ENCODE data around the gene ACLY.
A peak's percentile ranks its signal among the peaks of the same experiment; 100 is the strongest.

Gene ACLY

DNA sequence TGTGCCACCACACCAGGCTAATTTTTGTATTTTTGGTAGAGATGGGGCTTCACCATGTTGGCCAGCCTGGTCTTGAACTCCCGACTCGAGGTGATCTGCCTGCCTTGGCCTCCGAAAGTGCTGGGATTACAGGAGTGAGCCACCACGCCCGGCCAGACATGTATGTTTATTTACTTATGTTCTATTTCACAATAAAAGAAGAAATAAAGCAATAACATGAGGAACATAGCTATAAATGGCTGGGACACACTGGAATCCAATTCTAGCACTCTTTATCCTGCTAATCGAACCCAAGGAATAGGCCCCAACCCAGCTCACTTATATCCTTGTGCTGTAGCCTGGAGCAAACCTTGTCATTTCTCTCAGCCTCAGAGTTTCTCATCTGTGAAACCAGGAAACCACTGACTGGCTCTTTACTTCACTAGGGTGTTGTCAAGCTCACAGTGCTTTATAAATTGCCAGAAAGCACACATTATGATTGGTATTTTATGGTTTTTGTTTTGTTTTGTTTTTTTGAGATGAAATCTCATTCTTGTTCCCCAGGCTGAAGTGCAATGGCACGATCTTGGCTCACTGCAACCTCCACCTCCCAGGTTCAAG is 7.3 kb upstream of the ACLY start:
- Mint-ChIP-seq H3K27ac (no peak overlapping the region), H3K9me3 (no peaks in the 10 kb centered on the region), H3K27me3 (no peaks in the 10 kb centered on the region), H3K4me1 (peaks cover 24% of the 10 kb centered on the region), H3K4me3 (no peak overlapping the region)
- ATAC-seq (no peak), DNase-seq (no peak)

- Mint-ChIP-seq H3K27ac (no peak overlapping the region), H3K4me1 (peaks cover 33% of the 10 kb centered on the region), H3K27me3 (no peaks in the 10 kb centered on the region), H3K4me3 (no peak overlapping the region), H3K9me3 (no peaks in the 10 kb centered on the region)
- ATAC-seq (no peak), DNase-seq (no peak)
Observed at GRCh38 chr17:41920580-41920955, 1.8 kb upstream of the ACLY start.

DNA sequence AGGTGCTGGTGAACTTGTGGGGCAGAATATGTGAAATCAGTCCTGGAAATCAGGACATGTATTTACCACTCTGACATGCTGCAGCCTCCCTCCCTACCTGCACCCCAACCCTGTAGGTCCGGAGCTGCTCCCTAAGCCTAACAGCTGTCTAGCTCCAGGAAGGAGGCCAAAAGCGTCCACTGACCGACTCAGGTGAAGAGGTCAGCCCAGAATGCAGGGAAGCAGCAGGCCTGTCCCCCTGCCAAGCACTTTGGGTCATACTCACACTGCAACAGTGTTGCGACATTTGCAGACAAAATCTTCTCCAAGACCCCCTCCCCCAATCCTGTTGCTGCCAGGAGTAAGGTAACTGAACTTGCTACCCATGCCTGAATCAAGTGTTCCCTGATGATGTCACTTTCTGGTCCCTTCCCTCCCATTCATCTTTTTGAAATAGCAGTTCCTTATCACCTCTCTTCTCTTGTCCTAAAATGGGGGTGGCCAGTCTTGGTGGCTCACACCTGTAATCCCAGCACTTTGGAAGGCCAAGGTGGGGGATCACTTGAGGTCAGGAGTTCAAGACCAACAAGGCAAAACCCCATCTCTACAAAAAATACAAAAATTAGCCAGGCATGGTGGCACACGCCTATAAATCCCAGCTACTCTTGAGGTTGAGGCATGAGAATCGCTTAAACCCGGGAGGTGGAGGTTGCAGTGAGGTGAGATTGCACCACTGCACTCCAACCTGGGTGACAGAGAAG is 1.3 kb upstream of the ACLY start:
- H3K4me3 Mint-ChIP-seq = peak overlapping the region; percentile 92 to 98
- peaks cover 39% of the 10 kb centered on the region for H3K4me1 Mint-ChIP-seq
- DNase-seq = no peak
- no peak for ATAC-seq
- H3K27ac Mint-ChIP-seq = no peak overlapping the region
- H3K27me3 Mint-ChIP-seq = no peaks in the 10 kb centered on the region
- H3K9me3 Mint-ChIP-seq = no peaks in the 10 kb centered on the region

DNA sequence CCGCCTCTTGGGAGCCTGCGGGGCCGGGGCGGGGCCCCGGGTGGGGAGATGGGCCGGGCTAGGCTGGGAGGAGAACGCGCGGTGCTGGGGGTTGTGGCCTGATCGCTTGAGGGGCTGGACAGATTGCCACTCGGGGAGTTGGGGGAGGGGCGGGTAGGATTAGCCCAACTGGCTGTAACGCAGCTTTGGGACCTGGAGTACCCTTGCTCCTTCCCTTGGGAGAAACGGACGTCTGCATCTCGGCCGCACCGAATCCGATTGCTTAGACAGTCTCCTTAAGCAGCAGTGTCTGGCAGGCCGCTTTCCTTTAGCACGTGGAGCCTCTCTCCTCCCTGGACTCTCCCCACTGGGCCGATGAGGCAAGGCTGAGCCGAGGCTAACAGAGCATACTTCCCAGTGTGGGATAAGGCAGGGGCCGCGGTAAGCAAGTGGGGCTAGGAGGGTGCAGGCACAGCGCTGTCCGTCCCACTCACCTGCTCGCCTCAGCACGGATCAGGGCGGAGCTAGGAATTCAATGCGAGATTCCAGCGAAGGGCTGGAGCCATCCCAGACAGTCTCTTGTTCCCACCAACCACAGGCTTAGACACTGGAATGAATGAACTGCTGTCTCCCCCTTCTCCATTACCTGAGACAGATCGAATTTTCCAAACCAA is 540 bp upstream of the ACLY start:
- peak overlapping the region in 1 of 2 donors; percentile 96 for H3K27ac Mint-ChIP-seq

DNA sequence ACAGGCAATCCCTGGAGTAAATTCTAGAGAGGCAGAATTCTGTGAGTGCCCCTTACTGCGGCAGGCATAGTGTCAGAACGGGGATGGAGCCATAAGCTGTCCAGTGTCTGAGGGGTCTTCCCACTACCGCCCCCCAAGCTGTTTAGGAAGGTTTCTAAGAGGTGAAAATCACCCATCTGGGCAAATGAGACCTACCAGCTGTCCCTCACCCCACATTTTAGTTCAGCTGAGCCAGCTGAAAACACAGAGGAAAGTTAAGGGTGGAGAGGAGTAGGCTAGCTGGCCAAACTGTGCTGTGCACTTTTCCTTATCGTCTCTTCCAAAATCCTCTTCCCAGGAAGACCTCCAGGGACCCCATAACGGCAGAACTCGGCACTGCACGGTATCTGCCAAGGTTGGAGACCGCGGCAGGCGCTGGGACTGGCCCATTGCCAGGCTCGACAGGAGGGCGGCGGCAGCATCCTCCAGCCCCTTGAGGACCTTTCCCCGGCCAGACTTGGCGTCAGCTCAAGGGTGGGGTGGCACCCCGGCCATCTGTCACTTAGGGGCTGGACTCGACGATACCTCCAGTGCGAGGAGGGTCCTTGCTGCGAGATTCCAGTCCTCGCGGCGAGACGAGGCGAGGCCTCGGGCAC is 955 bp downstream of the ACLY start:
- ATAC-seq = peak; percentile 10
- H3K27ac Mint-ChIP-seq = peak overlapping the region; percentile 59 to 69
- H3K9me3 Mint-ChIP-seq = no peaks in the 10 kb centered on the region
- H3K27me3 Mint-ChIP-seq = no peaks in the 10 kb centered on the region
- peak overlapping the region; percentile 92 to 98 for H3K4me3 Mint-ChIP-seq
- peak in 1 of 2 donors; percentile 40 for DNase-seq
- H3K4me1 Mint-ChIP-seq = peaks cover 59% of the 10 kb centered on the region

More for the DNA sequence above, 540 bp upstream of the ACLY start:
- ATAC-seq = peak; percentile 19
- Mint-ChIP-seq H3K4me3 (peak overlapping the region; percentile 92 to 98), H3K27me3 (no peaks in the 10 kb centered on the region), H3K9me3 (no peaks in the 10 kb centered on the region), H3K4me1 (peaks cover 46% of the 10 kb centered on the region)
- DNase-seq = no peak

GRCh38 chr17:41917192-41917591 is 1.6 kb downstream of the ACLY start:
- ATAC-seq = no peak
- DNase-seq = no peak
- Mint-ChIP-seq H3K4me3 (peak overlapping the region; percentile 92 to 98), H3K9me3 (no peaks in the 10 kb centered on the region), H3K4me1 (peaks cover 62% of the 10 kb centered on the region), H3K27ac (peak overlapping the region in 1 of 2 donors; percentile 69), H3K27me3 (no peaks in the 10 kb centered on the region)

DNA sequence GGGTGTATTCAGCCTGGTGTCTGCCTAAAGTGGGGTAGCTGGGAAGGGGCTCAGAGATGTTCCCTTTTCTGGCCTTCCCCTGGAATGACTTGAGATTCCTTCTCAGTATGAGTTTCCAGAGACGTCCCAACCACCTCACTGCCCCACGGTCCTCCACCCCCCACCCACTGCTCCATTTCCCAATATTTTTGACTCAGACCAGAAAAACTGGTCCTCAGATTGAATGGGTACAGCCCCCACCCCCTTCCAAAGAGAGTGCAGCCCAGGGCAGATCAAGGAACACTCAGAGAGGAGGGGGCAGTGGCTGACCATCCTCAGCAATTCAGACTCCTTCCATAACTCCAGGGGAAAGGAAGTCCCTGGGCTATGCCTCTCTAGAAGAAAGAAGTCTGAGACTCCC is 3.2 kb downstream of the ACLY start:
- H3K9me3 Mint-ChIP-seq = no peaks in the 10 kb centered on the region
- peak overlapping the region in 1 of 2 donors; percentile 35 for H3K27ac Mint-ChIP-seq
- H3K4me3 Mint-ChIP-seq = peak overlapping the region; percentile 10 to 32
- H3K4me1 Mint-ChIP-seq = peaks cover 62% of the 10 kb centered on the region
- DNase-seq (no peak), ATAC-seq (no peak)
- no peaks in the 10 kb centered on the region for H3K27me3 Mint-ChIP-seq

DNA sequence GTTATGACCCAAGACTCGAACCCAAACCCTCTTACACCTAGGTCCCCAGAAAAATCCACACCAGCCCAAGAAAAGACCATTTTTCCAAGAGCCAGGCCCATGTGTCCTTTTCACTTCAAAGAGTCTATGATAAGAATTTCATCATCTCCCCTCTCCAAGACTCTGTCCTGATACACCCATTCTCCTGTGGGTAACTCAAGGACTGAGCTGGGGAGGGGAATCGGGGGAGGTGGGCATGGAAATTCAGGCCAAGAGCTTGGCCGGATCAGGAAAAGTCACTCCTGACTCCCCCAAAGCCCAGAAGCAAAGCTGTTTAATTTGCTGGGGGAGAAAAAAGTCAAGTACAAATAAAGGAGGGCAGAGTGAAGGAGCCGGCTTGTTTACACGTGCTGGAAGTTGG is 3.7 kb downstream of the ACLY start:
- peaks cover 59% of the 10 kb centered on the region for H3K4me1 Mint-ChIP-seq
- ATAC-seq = no peak
- H3K27ac Mint-ChIP-seq = no peak overlapping the region
- no peak for DNase-seq
- no peaks in the 10 kb centered on the region for H3K27me3 Mint-ChIP-seq
- no peak overlapping the region for H3K4me3 Mint-ChIP-seq
- H3K9me3 Mint-ChIP-seq = no peaks in the 10 kb centered on the region

GRCh38 chr17:41914358-41914766 is 4.4 kb downstream of the ACLY start:
- H3K27me3 Mint-ChIP-seq = no peaks in the 10 kb centered on the region
- no peaks in the 10 kb centered on the region for H3K9me3 Mint-ChIP-seq
- peaks cover 53% of the 10 kb centered on the region for H3K4me1 Mint-ChIP-seq
- H3K27ac Mint-ChIP-seq = peak overlapping the region in 1 of 2 donors; percentile 40
- no peak for DNase-seq
- H3K4me3 Mint-ChIP-seq = no peak overlapping the region
- no peak for ATAC-seq

- H3K27ac Mint-ChIP-seq = peak overlapping the region in 1 of 2 donors; percentile 84
- H3K4me1 Mint-ChIP-seq = peaks cover 51% of the 10 kb centered on the region
- no peaks in the 10 kb centered on the region for H3K9me3 Mint-ChIP-seq
- DNase-seq = no peak
- no peak for ATAC-seq
- no peaks in the 10 kb centered on the region for H3K27me3 Mint-ChIP-seq
- no peak overlapping the region for H3K4me3 Mint-ChIP-seq
Observed at GRCh38 chr17:41913798-41914197, 5.0 kb downstream of the ACLY start.

DNA sequence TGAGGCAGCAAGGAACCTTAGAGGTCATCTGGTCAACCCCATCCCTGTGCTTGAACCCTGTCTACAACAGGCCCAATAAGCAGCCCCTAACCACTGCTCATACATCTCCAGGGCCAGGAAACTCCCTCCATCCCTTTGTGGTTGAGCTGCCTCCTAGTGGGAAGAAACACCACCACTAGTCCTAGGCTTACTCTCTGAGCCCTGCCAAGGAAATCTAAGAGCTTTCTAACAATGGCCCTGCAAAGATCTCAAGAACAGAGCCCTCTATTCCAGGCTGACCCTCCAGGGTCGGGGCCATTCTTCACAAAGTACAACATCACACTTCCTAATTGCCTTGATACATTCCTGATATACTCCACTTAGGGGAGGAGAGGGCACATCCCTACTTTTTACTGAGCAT is 5.8 kb downstream of the ACLY start:
- no peak overlapping the region for H3K4me3 Mint-ChIP-seq

GRCh38 chr17:41910701-41911391 is 7.9 kb downstream of the ACLY start:
- DNase-seq (no peak), ATAC-seq (no peak)
- Mint-ChIP-seq H3K9me3 (no peaks in the 10 kb centered on the region), H3K4me1 (peaks cover 31% of the 10 kb centered on the region), H3K4me3 (no peak overlapping the region), H3K27me3 (no peaks in the 10 kb centered on the region), H3K27ac (no peak overlapping the region)

More for the DNA sequence above, 5.8 kb downstream of the ACLY start:
- H3K27ac Mint-ChIP-seq = no peak overlapping the region
- H3K4me1 Mint-ChIP-seq = peaks cover 51% of the 10 kb centered on the region
- H3K9me3 Mint-ChIP-seq = no peaks in the 10 kb centered on the region
- no peak for ATAC-seq
- no peak for DNase-seq
- H3K27me3 Mint-ChIP-seq = no peaks in the 10 kb centered on the region

DNA sequence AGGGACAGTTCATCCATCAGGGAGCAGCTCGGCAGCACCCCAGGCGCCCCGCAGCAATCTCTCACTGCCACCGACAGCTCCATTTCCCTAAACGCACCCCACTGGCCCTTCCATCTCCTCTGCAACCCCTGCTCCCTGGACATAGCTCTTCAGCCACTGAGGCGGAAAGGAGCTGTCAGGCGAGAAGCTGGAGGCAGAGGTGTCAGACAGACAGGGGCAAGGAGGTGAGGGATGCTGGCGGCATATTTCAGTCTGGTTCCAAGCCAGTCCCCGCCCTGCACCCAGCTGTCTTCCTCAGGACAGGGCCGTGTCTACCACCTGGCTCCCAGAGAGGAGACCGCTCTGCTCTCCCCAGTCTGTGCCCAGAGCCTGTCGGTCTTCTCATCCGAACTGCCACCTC is 9.7 kb downstream of the ACLY start:
- no peaks in the 10 kb centered on the region for H3K27me3 Mint-ChIP-seq
- H3K27ac Mint-ChIP-seq = no peak overlapping the region
- DNase-seq = no peak
- H3K9me3 Mint-ChIP-seq = no peaks in the 10 kb centered on the region
- H3K4me3 Mint-ChIP-seq = no peak overlapping the region
- ATAC-seq = no peak
- peaks cover 14% of the 10 kb centered on the region for H3K4me1 Mint-ChIP-seq

- no peak overlapping the region for H3K4me3 Mint-ChIP-seq
- DNase-seq (no peak), ATAC-seq (no peak)
- peaks cover 4% of the 10 kb centered on the region for H3K4me1 Mint-ChIP-seq
- no peaks in the 10 kb centered on the region for H3K9me3 Mint-ChIP-seq
- H3K27me3 Mint-ChIP-seq = no peaks in the 10 kb centered on the region
- H3K27ac Mint-ChIP-seq = peak overlapping the region; percentile 10 to 91
Observed at GRCh38 chr17:41907633-41908539, 10.9 kb downstream of the ACLY start.

Data from stimulated activated naive CD8-positive, alpha-beta T cell treated with anti-CD3 and anti-CD28 coated beads, Interleukin-15, amount 100 ng/mL, for 72 hours (primary cell).